GM21528 (cell line): ENCODE data around the gene FRMPD2.
"Not testable (repeated sequence)": the region's sequence is repeated elsewhere in the genome, so short reads cannot be mapped to it uniquely, and the experiment has no call there.

Experiments used
- ATAC-seq: cut with Tn5 transposase; IDR thresholded peaks from one replicate; pipeline ENCODE4 v1.9.1; 2021; ENCODE audit warnings: mild to moderate bottlenecking, moderate library complexity; ENCODE audit not compliant: unreplicated experiment, low FRiP score

Gene FRMPD2

GRCh38 chr10:48290286-48290685 is 15.8 kb upstream of the FRMPD2 start:
- no peak for ATAC-seq

- ATAC-seq = no peak
Measured at GRCh38 chr10:48289501-48290238, 15.2 kb upstream of the FRMPD2 start.

GRCh38 chr10:48288661-48289060 is 14.2 kb upstream of the FRMPD2 start:
- ATAC-seq = no peak

- no peak for ATAC-seq
Measured at GRCh38 chr10:48287417-48288391, 13.2 kb upstream of the FRMPD2 start.

GRCh38 chr10:48286356-48286755 is 11.9 kb upstream of the FRMPD2 start:
- no peak for ATAC-seq

GRCh38 chr10:48285710-48286109 is 11.2 kb upstream of the FRMPD2 start:
- no peak for ATAC-seq

GRCh38 chr10:48284811-48285210 is 10.3 kb upstream of the FRMPD2 start:
- ATAC-seq = no peak

GRCh38 chr10:48284002-48284546 is 9.6 kb upstream of the FRMPD2 start:
- no peak for ATAC-seq

GRCh38 chr10:48282829-48283228 is 8.3 kb upstream of the FRMPD2 start:
- ATAC-seq = peak; percentile 80

- ATAC-seq = not testable (repeated sequence)
Measured at GRCh38 chr10:48281697-48282096, 7.2 kb upstream of the FRMPD2 start.

GRCh38 chr10:48279081-48279751 is 4.7 kb upstream of the FRMPD2 start:
- peak; percentile 88 for ATAC-seq

GRCh38 chr10:48277093-48277492 is 2.6 kb upstream of the FRMPD2 start:
- no peak for ATAC-seq

- ATAC-seq = no peak
Measured at GRCh38 chr10:48273741-48274140, 755 bp downstream of the FRMPD2 start.

GRCh38 chr10:48272682-48273081 is 1.8 kb downstream of the FRMPD2 start:
- no peak for ATAC-seq

GRCh38 chr10:48271047-48271730 is 3.3 kb downstream of the FRMPD2 start:
- ATAC-seq = no peak

- ATAC-seq = no peak
Measured at GRCh38 chr10:48266528-48266927, 8.0 kb downstream of the FRMPD2 start.

- ATAC-seq = no peak
Measured at GRCh38 chr10:48258105-48258504, 16.4 kb downstream of the FRMPD2 start.

- ATAC-seq = no peak
Measured at GRCh38 chr10:48257407-48257961, 17.0 kb downstream of the FRMPD2 start.

- ATAC-seq = no peak
Measured at GRCh38 chr10:48255722-48256121, 18.8 kb downstream of the FRMPD2 start.
